HG02852 (cell line): Measurements from ENCODE around the gene ACSL3.
"Not testable (repeated sequence)": the region's sequence is repeated elsewhere in the genome, so short reads cannot be mapped to it uniquely, and the experiment has no call there.

Experiments
- ATAC-seq: cut with Tn5 transposase; IDR thresholded peaks from one replicate; pipeline ENCODE4 v1.9.1; 2021; ENCODE audit warnings: mild to moderate bottlenecking, moderate library complexity; ENCODE audit not compliant: unreplicated experiment

Gene ACSL3

GRCh38 chr2:222860740-222861410 lies at the start of gene ACSL3:
TSS of gene ACSL3 (plus strand) at chr2:222861036. CDS start at chr2:222908773, 47,737 bp downstream.
- peak; percentile 98 for ATAC-seq

- ATAC-seq = no peak
Observed at GRCh38 chr2:222811828-222812227, 49.0 kb upstream of the ACSL3 start.

- peak; percentile 92 for ATAC-seq
Observed at GRCh38 chr2:222813177-222813843, 47.5 kb upstream of the ACSL3 start.

- no peak for ATAC-seq
Observed at GRCh38 chr2:222819722-222820333, 41.0 kb upstream of the ACSL3 start.

- no peak for ATAC-seq
Observed at GRCh38 chr2:222823183-222823930, 37.5 kb upstream of the ACSL3 start.

GRCh38 chr2:222825031-222825430 lies 35.8 kb upstream of the ACSL3 start:
- ATAC-seq = no peak

- ATAC-seq = no peak
Observed at GRCh38 chr2:222827417-222827816, 33.4 kb upstream of the ACSL3 start.

- no peak for ATAC-seq
Observed at GRCh38 chr2:222828572-222828971, 32.3 kb upstream of the ACSL3 start.

GRCh38 chr2:222830164-222830563 lies 30.7 kb upstream of the ACSL3 start:
- no peak for ATAC-seq

- no peak for ATAC-seq
Observed at GRCh38 chr2:222833410-222833809, 27.4 kb upstream of the ACSL3 start.

GRCh38 chr2:222835143-222835822 lies 25.6 kb upstream of the ACSL3 start:
- no peak for ATAC-seq

GRCh38 chr2:222835823-222836151 lies 25.0 kb upstream of the ACSL3 start:
- ATAC-seq = no peak

- ATAC-seq = no peak
Observed at GRCh38 chr2:222837643-222838056, 23.2 kb upstream of the ACSL3 start.

GRCh38 chr2:222840060-222840802 lies 20.6 kb upstream of the ACSL3 start:
- no peak for ATAC-seq

- ATAC-seq = no peak
Observed at GRCh38 chr2:222842491-222843174, 18.2 kb upstream of the ACSL3 start.

GRCh38 chr2:222844323-222844722 lies 16.5 kb upstream of the ACSL3 start:
- ATAC-seq = no peak

GRCh38 chr2:222845314-222845713 lies 15.5 kb upstream of the ACSL3 start:
- ATAC-seq = not testable (repeated sequence)

- ATAC-seq = no peak
Observed at GRCh38 chr2:222846003-222846402, 14.8 kb upstream of the ACSL3 start.

GRCh38 chr2:222848031-222848430 lies 12.8 kb upstream of the ACSL3 start:
- not testable (repeated sequence) for ATAC-seq

GRCh38 chr2:222848862-222849261 lies 12.0 kb upstream of the ACSL3 start:
- ATAC-seq = no peak
